GM12891 (cell line): ENCODE measurements around the gene SF1.

Experiments used
- POLR2A ChIP-seq: IDR thresholded peaks from 2 replicates; pipeline ENCODE4 v1.6.1; 2011; ENCODE audit warnings: low read depth, low read length, control low read depth
- POLR2AphosphoS5 ChIP-seq: IDR thresholded peaks from 2 replicates; pipeline ENCODE4 v1.6.1; 2011; ENCODE audit warnings: low read depth, low read length, control low read depth
- TAF1 ChIP-seq: IDR thresholded peaks from 2 replicates; pipeline ENCODE4 v1.6.1; 2011; ENCODE audit warnings: low read depth, low read length, control low read depth

- TF ChIP-seq POLR2A, result no peak
- no peak for TF ChIP-seq POLR2AphosphoS5
- no peak for TF ChIP-seq TAF1
Observed at GRCh38 chr11:64719406-64719805, 58.9 kb downstream of the SF1 start.
